Naive thymus-derived CD8-positive, alpha-beta T cell (primary cell): ENCODE data around the gene DNAH3. TPM values are rescaled to one million over a fixed set of nuclear protein-coding genes. Genes with fewer than 3 reads are reported as not detected.
"Not testable (repeated sequence)": the region's sequence is repeated elsewhere in the genome, so short reads cannot be mapped to it uniquely, and the experiment has no call there.

Experiments used
- ATAC-seq, 2 donors: fragments of 150-1000 bp; cut with Tn5 transposase in 1 of 2; sonication (Bioruptor Pico), chemical (Tn5 transposase) in 1 of 2; 1 replicate in 1 of 2; 2 replicates in 1 of 2; pipeline ENCODE4 v1.10.0; 2021; ENCODE audit warnings: mild to moderate bottlenecking in 2 of 2, moderate library complexity in 2 of 2
- POLR2A ChIA-PET: fragments of 350-600 bp; sonication (Branson Sonifier 250); formaldehyde crosslinking; loops from one replicate; lab custom pipeline; 2021; ENCODE audit warnings: antibody characterized with exemption; lab: Charles Lee
- DNase-seq, 10 donors: peaks; one replicate each; pipeline versions ENCODE4 v3.0.0 to v3.0.0-alpha.2; 2020 to 2022
- H3K27ac Mint-ChIP-seq, 10 donors: one replicate each; pipeline ENCODE4 v1.8.0; 2020 to 2022; ENCODE audit warnings: mild to moderate bottlenecking in 10 of 10, mixed read lengths in 10 of 10, moderate library complexity in 4 of 10, inconsistent platforms in 1 of 10
- H3K27me3 Mint-ChIP-seq, 5 donors: one replicate each; pipeline ENCODE4 v1.8.0; 2021 to 2022; ENCODE audit warnings: mixed read lengths in 5 of 5
- H3K36me3 Mint-ChIP-seq, 3 donors: one replicate each; pipeline ENCODE4 v1.8.0; 2020 to 2022; ENCODE audit warnings: mixed read lengths in 3 of 3, mild to moderate bottlenecking in 2 of 3, inconsistent platforms in 1 of 3
- H3K4me1 Mint-ChIP-seq, 4 donors: one replicate each; pipeline ENCODE4 v1.8.0; 2021 to 2022; ENCODE audit warnings: mixed read lengths in 4 of 4
- H3K4me3 Mint-ChIP-seq, 10 donors: one replicate each; pipeline ENCODE4 v1.8.0; 2020 to 2022; ENCODE audit warnings: mild to moderate bottlenecking in 10 of 10, mixed read lengths in 10 of 10, moderate library complexity in 6 of 10, inconsistent platforms in 1 of 10
- H3K9me3 Mint-ChIP-seq, 9 donors: one replicate each; pipeline ENCODE4 v1.8.0; 2020 to 2022; ENCODE audit warnings: mixed read lengths in 9 of 9, mild to moderate bottlenecking in 3 of 9, inconsistent platforms in 1 of 9, moderate library complexity in 1 of 9
- polyA plus RNA-seq, 3 donors: library from polyadenylated mRNA; unstranded; fragments of 300-500 nt; fragmentation: Illumina TruSeq; gene quantifications; one replicate each; pipeline ENCODE4 v1.2.3, GENCODE V29; 2021
- total RNA-seq, 8 experiments: library from RNA in 2 of 8; stranded (reverse) in 2 of 8; gene quantifications; one replicate each; pipeline ENCODE4 v1.2.3 and lab custom pipeline; 2021 to 2026

The DNAH3 gene
- total and polyA plus RNA-seq, 5 experiments from 2014 or later: not detected

DNA sequence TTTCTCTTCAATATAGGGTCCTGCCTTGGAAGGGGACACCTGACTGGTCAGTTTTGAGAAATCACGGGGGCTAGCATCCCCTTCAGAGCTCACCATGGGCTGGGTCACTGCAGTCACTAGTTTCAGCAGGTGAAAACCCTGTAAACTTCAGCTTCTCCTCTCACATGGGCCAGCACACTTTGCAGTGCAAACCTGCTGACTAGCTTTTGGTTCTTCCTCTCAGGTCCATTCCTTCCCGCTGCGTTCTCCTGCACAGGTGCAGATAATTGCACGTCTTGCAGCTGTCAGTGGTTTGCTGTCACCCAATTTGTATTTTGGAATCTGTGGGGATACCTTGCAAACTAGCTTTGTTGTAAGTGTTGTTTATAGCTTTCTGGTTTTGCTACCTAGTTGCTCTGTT lies 154.9 kb downstream of the DNAH3 start:
- POLR2A ChIA-PET: no interaction called here
- Mint-ChIP-seq H3K9me3 (no peaks in the 10 kb centered on the region), H3K27ac (no peak overlapping the region), H3K27me3 (peaks cover 0 to 15% (median 8%) of the 10 kb centered on the region in 5 donors), H3K36me3 (no peaks in the 10 kb centered on the region), H3K4me3 (no peak overlapping the region), H3K4me1 (no peaks in the 10 kb centered on the region)
- no peak for ATAC-seq
- DNase-seq: no peak

GRCh38 chr16:20989496-20990070 lies 161.1 kb downstream of the DNAH3 start:
- H3K27ac Mint-ChIP-seq, H3K27me3 Mint-ChIP-seq, H3K9me3 Mint-ChIP-seq, ATAC-seq, H3K36me3 Mint-ChIP-seq, POLR2A ChIA-PET, H3K4me1 Mint-ChIP-seq, DNase-seq, H3K4me3 Mint-ChIP-seq: not testable (repeated sequence)

GRCh38 chr16:20987049-20987448 lies 163.6 kb downstream of the DNAH3 start:
- POLR2A ChIA-PET: interaction anchor here (0.5 kb wide), 1 partner anchor 12 kb away, joined by 6 read pairs; no protein-coding TSS in a partner anchor
- H3K27me3 Mint-ChIP-seq: peaks cover 0 to 6% (median 2%) of the 10 kb centered on the region in 5 donors
- peaks cover 0 to 3% (median 0%) of the 10 kb centered on the region in 9 donors for H3K9me3 Mint-ChIP-seq
- ATAC-seq (no peak), DNase-seq (no peak)
- no peaks in the 10 kb centered on the region for H3K4me1 Mint-ChIP-seq
- H3K36me3 Mint-ChIP-seq: no peaks in the 10 kb centered on the region
- H3K27ac Mint-ChIP-seq: no peak overlapping the region
- no peak overlapping the region for H3K4me3 Mint-ChIP-seq

- POLR2A ChIA-PET: interaction anchor here (0.6 kb wide), 1 partner anchor 15 kb away, joined by 7 read pairs; no protein-coding TSS in a partner anchor
- Mint-ChIP-seq H3K4me3 (no peak overlapping the region), H3K36me3 (no peaks in the 10 kb centered on the region), H3K27me3 (peaks cover 0 to 6% (median 2%) of the 10 kb centered on the region in 5 donors), H3K9me3 (peaks cover 0 to 3% (median 0%) of the 10 kb centered on the region in 9 donors), H3K27ac (no peak overlapping the region), H3K4me1 (no peaks in the 10 kb centered on the region)
- DNase-seq (no peak), ATAC-seq (no peak)
Observed at GRCh38 chr16:20984019-20984418, 166.6 kb downstream of the DNAH3 start.

DNA sequence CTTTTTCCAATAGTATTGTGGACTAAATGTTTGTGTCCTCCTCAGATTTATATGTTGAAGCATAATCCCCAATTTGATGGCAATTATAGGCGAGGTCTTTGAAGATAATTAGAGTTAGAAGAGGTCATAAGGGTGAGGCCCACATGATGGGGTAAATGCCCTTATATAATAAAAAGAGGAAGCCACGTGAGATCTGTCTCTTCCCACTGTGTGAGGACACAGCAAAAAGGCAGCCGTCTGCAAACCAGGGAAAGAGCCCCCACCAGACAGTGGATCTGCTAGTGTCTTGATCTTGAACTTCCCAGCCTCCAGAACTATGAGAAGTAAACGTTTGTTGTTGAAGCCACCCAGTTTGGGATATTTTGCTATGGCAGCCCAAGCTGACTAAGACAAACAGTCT lies 174.1 kb downstream of the DNAH3 start:
- DNase-seq (no peak), ATAC-seq (no peak)
- H3K27me3 Mint-ChIP-seq: peaks cover 0 to 5% (median 3%) of the 10 kb centered on the region in 5 donors
- H3K27ac Mint-ChIP-seq: no peak overlapping the region
- H3K9me3 Mint-ChIP-seq: no peaks in the 10 kb centered on the region
- no peaks in the 10 kb centered on the region for H3K4me1 Mint-ChIP-seq
- POLR2A ChIA-PET: no interaction called here
- no peak overlapping the region for H3K4me3 Mint-ChIP-seq
- H3K36me3 Mint-ChIP-seq: no peaks in the 10 kb centered on the region

- H3K36me3 Mint-ChIP-seq, POLR2A ChIA-PET, H3K4me3 Mint-ChIP-seq, ATAC-seq, H3K4me1 Mint-ChIP-seq, DNase-seq, H3K9me3 Mint-ChIP-seq, H3K27ac Mint-ChIP-seq: not testable (repeated sequence)
- peaks cover 0 to 11% (median 3%) of the 10 kb centered on the region in 5 donors for H3K27me3 Mint-ChIP-seq
Observed at GRCh38 chr16:20973201-20973600, 177.4 kb downstream of the DNAH3 start.

DNA sequence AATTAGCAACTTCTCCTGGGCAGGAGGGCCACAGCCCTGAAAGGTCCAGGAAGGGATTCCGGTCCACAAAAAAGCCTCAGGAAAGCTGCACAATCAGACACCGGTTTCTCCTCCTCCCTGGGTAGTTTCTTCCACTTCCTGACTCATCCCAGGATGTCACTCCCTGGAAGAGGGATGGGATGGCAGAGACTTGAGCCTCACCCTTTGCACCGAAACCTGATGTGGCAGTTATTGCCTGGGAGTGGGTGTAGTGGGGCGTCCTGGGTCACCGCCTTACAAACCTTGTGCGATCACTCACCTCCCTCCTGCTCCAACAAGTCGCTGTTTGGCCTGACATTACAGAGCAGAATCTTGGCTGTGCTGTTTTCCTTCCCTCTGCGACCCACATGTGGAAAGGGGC lies 179.2 kb downstream of the DNAH3 start:
- Mint-ChIP-seq H3K4me3 (no peak overlapping the region), H3K36me3 (no peaks in the 10 kb centered on the region), H3K27me3 (peaks cover 0 to 11% (median 3%) of the 10 kb centered on the region in 5 donors), H3K9me3 (no peaks in the 10 kb centered on the region), H3K4me1 (peaks cover 0 to 4% (median 0%) of the 10 kb centered on the region in 4 donors), H3K27ac (no peak overlapping the region)
- ATAC-seq (no peak), DNase-seq (no peak)
- POLR2A ChIA-PET: no interaction called here

- Mint-ChIP-seq H3K36me3 (no peaks in the 10 kb centered on the region), H3K9me3 (no peaks in the 10 kb centered on the region), H3K27ac (no peak overlapping the region), H3K4me3 (no peak overlapping the region), H3K4me1 (peaks cover 0 to 4% (median 0%) of the 10 kb centered on the region in 4 donors), H3K27me3 (peaks cover 0 to 11% (median 0%) of the 10 kb centered on the region in 5 donors)
- POLR2A ChIA-PET: no interaction called here
- DNase-seq (no peak), ATAC-seq (no peak)
Observed at GRCh38 chr16:20969386-20969785, 181.3 kb downstream of the DNAH3 start.

- POLR2A ChIA-PET: no interaction called here
- no peak for ATAC-seq
Observed at GRCh38 chr16:20968765-20969164, 181.9 kb downstream of the DNAH3 start.

GRCh38 chr16:20960899-20961298 lies 189.7 kb downstream of the DNAH3 start:
- ATAC-seq (no peak), DNase-seq (no peak)
- POLR2A ChIA-PET: interaction anchor here (0.6 kb wide), 1 partner anchor 648 kb away, joined by 3 read pairs; no protein-coding TSS in a partner anchor
- Mint-ChIP-seq H3K4me1 (peaks cover 0 to 2% (median 0%) of the 10 kb centered on the region in 4 donors), H3K27me3 (no peaks in the 10 kb centered on the region), H3K4me3 (no peak overlapping the region), H3K9me3 (no peaks in the 10 kb centered on the region), H3K36me3 (no peaks in the 10 kb centered on the region), H3K27ac (no peak overlapping the region)

More at GRCh38 chr16:20968765-20969164, 181.9 kb downstream of the DNAH3 start:
- H3K9me3 Mint-ChIP-seq: no peaks in the 10 kb centered on the region
- peaks cover 0 to 4% (median 0%) of the 10 kb centered on the region in 4 donors for H3K4me1 Mint-ChIP-seq
- DNase-seq: no peak
- H3K4me3 Mint-ChIP-seq: no peak overlapping the region
- H3K27me3 Mint-ChIP-seq: peaks cover 0 to 11% (median 0%) of the 10 kb centered on the region in 5 donors
- H3K27ac Mint-ChIP-seq: peak overlapping the region in 1 of 10 donors; percentile 75
- H3K36me3 Mint-ChIP-seq: no peaks in the 10 kb centered on the region

DNA sequence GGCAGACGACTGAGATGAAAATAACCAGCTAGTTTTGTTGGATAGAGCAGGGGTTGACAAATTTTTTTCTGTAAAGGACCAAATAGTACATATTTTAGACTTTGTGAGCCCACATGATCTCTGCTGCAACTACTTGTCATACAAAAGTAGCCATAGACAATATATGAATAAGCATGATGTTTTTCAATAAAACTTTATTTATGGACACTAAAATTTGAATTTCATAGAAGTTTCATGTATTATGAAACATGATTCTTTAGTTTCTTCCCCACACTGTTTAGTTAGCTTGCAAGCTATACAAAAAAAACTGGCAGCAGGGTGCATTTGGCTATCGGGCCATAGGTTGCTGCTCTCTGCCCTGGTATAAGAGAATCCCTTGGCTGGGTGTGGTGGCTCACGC lies 193.5 kb downstream of the DNAH3 start:
- no peaks in the 10 kb centered on the region for H3K36me3 Mint-ChIP-seq
- ATAC-seq (no peak), DNase-seq (no peak)
- H3K27ac Mint-ChIP-seq: no peak overlapping the region
- peaks cover 0 to 2% (median 0%) of the 10 kb centered on the region in 5 donors for H3K27me3 Mint-ChIP-seq
- H3K4me1 Mint-ChIP-seq: peaks cover 0 to 2% (median 0%) of the 10 kb centered on the region in 4 donors
- POLR2A ChIA-PET: no interaction called here
- no peaks in the 10 kb centered on the region for H3K9me3 Mint-ChIP-seq
- H3K4me3 Mint-ChIP-seq: no peak overlapping the region

DNA sequence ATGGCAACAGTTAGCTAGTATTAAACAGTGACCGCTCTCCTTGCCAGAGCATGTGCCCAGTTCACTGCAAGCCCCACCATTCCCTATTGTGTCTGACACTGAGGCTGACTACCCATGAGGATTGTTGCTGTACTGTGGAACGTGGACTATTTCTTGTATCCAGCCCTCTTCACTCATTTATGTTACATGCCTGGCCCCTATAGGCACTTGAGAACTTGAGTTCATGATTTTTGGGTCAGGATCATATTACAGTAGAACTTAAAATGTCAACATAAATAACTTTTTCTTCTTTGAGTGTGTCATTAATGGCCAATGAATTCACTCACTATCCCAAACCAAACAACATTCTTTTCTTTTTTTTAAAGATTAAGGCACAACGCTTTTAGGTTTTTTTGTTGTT lies 194.3 kb downstream of the DNAH3 start:
- no peaks in the 10 kb centered on the region for H3K36me3 Mint-ChIP-seq
- no peak overlapping the region for H3K27ac Mint-ChIP-seq
- H3K9me3 Mint-ChIP-seq: no peaks in the 10 kb centered on the region
- peaks cover 0 to 2% (median 0%) of the 10 kb centered on the region in 4 donors for H3K4me1 Mint-ChIP-seq
- peaks cover 0 to 2% (median 0%) of the 10 kb centered on the region in 5 donors for H3K27me3 Mint-ChIP-seq
- ATAC-seq: no peak
- no peak for DNase-seq
- POLR2A ChIA-PET: no interaction called here
- H3K4me3 Mint-ChIP-seq: no peak overlapping the region

GRCh38 chr16:20954574-20954973 lies 196.1 kb downstream of the DNAH3 start:
- Mint-ChIP-seq H3K27ac (no peak overlapping the region), H3K9me3 (no peaks in the 10 kb centered on the region), H3K27me3 (peaks cover 0 to 4% (median 0%) of the 10 kb centered on the region in 5 donors), H3K36me3 (no peaks in the 10 kb centered on the region), H3K4me3 (no peak overlapping the region), H3K4me1 (peaks cover 0 to 2% (median 0%) of the 10 kb centered on the region in 4 donors)
- no peak for ATAC-seq
- POLR2A ChIA-PET: no interaction called here
- DNase-seq: no peak
